ENCODE results near the gene ZGPAT. TPM values are rescaled to one million over a fixed set of nuclear protein-coding genes. Genes with fewer than 3 reads are reported as not detected.

Gene ZGPAT
- polyA plus RNA-seq, 3 donors = 11.7 to 25.3 (median 20.8) TPM

GRCh38 chr20:63698739-63699465 is 8.9 kb upstream of the ZGPAT start:
- DNase-seq (ENCODE audit: extremely low read depth in 1 of 11, low read depth in 9 of 11, low spot score in 4 of 11) = no peak

- no peak for DNase-seq (ENCODE audit: extremely low read depth in 1 of 11, low read depth in 9 of 11, low spot score in 4 of 11)
Observed at GRCh38 chr20:63699466-63700198, 8.2 kb upstream of the ZGPAT start.

GRCh38 chr20:63700199-63701050 is 7.4 kb upstream of the ZGPAT start:
- no peak for DNase-seq (ENCODE audit: extremely low read depth in 1 of 11, low read depth in 9 of 11, low spot score in 4 of 11)

GRCh38 chr20:63701051-63701328 is 6.8 kb upstream of the ZGPAT start:
- DNase-seq (ENCODE audit: extremely low read depth in 1 of 11, low read depth in 9 of 11, low spot score in 4 of 11) = no peak

DNA sequence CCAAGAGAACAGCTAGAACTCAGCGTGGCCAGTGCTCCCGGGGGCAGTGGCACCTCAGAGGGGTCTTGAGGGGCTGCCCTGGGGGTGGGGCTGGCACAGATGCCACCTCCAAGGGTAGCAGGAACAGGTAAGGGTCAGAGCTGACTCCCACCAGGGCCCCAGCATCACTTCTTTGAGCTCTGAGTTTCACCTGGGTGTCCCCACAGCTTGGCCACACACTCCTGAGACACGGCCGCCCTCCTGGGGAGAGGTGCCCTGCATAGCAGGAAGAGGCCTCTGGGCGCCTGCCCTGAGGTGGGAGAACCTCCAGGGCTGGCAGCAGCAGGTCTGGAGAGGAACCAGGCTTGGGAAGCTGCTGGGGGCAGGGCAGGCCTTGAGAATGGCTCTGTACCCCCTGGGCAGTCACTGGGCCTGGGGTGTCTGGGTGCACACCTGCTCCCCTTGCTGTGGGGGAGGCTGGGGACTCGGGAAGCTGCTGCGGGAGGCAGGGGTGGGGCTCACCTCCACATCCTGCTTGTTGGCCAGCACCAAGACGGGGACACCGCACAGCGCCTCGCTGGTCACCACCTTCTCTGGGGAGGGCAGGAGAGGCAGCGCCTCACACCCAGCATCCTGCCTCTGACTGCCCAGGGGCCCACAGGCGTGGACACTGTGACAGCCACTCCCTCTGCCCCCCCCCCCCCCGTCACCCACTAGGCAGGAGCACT is 6.4 kb upstream of the ZGPAT start:
- no peak for DNase-seq (ENCODE audit: extremely low read depth in 1 of 11, low read depth in 9 of 11, low spot score in 4 of 11)

- no peak for DNase-seq (ENCODE audit: extremely low read depth in 1 of 11, low read depth in 9 of 11, low spot score in 4 of 11)
Observed at GRCh38 chr20:63702036-63702665, 5.7 kb upstream of the ZGPAT start.

- DNase-seq (ENCODE audit: extremely low read depth in 1 of 11, low read depth in 9 of 11, low spot score in 4 of 11) = no peak
Observed at GRCh38 chr20:63702751-63703470, 4.9 kb upstream of the ZGPAT start.

DNA sequence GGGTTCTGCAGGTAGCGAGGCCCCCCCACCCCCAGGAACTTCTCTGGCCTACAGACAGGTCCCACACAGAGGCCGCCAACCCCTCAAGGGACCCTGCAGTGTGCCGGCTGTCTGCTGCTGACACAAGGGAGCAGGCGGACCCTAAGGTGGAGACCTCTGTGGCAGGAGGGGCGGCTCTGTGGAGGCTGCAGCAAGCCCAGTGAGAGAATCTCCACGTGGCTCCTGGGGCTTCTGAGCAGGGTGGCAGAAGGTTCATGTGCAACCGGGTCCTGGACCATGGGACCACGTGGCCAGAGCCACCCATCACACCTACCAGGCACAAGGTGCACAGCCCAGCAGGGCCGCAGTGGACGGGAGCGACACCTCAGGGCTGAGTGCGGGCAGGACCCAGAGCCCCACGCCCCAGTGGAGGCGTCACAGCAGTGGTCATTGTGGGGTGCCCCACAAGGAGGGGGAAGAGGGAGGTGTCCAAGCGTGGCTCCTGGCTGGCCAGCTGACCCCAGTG is 4.3 kb upstream of the ZGPAT start:
- no peak for DNase-seq (ENCODE audit: extremely low read depth in 1 of 11, low read depth in 9 of 11, low spot score in 4 of 11)

GRCh38 chr20:63703976-63704748 is 3.7 kb upstream of the ZGPAT start:
- no peak for DNase-seq (ENCODE audit: extremely low read depth in 1 of 11, low read depth in 9 of 11, low spot score in 4 of 11)

GRCh38 chr20:63704749-63705117 is 3.1 kb upstream of the ZGPAT start:
- no peak for DNase-seq (ENCODE audit: extremely low read depth in 1 of 11, low read depth in 9 of 11, low spot score in 4 of 11)

DNA sequence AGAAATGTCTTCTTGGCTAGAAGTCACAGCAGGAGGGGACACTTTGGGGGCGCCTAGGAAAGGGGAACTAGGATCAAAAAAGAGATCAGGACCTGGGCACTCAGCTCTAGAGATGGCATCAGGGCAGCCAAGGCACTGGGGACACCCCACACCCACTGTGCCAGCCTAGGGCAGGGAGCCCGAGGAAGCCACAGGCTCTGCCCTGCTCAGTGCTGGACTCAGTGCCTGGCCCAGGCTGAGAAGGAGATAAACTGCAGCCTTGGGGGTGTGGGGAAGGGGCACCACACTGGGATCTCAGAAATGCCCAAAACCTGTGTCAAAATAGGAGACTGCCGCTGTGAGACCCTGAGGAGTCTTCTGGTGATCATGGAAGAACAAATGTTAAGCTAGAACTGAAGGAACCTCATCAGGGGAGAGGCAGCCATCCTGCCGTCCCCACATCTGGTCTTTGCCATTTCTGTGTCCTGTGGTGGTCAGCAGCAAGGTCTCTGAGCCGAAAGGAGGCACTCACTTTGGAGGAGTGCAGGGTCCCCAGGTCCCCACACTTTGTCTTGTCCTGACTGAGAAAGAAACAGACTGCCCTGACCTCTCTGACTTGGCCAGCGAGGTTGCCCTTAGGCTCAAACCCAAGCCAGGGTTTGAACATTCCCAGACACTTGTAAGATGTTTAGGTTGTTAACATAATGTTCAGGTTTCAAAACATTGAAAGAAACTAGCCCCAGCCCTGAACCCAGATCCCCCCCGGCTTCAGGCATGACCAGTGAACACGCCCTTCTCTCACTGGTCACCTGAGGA is 2.4 kb upstream of the ZGPAT start:
- no peak for DNase-seq (ENCODE audit: extremely low read depth in 1 of 11, low read depth in 9 of 11, low spot score in 4 of 11)

DNA sequence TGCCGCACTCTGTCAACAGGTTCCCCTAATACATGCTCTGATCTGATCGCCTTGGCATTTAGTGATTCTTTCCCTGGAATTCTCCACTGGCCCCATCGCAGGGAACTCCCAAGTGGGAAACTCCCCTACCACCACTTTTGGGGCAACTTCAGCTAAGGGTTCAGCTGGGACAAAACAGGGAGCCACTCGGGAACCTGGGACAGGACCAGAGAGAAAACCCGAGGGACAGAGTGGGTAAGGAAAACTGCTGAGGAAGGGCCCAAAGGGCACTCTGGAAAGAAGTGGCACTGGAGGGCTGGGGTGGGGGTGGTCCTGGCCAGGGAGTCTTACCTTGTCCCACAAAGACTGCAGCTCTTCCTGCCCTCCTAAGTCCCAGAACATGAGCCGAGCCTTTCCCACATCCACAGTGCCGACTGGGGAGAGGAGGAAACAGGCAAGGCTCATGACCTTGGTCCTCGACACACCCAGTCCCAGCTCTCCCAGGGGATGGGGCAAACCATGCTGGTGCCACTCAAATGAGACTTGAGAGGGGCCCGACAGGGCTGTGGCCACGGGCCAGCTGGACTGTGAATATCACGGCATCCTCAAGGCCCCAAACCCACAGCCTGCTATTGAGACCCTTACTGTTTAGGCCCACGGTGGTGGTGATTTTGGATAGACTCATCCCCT is 1.7 kb upstream of the ZGPAT start:
- no peak for DNase-seq (ENCODE audit: extremely low read depth in 1 of 11, low read depth in 9 of 11, low spot score in 4 of 11)

GRCh38 chr20:63706852-63707557 is 834 bp upstream of the ZGPAT start:
- no peak for DNase-seq (ENCODE audit: extremely low read depth in 1 of 11, low read depth in 9 of 11, low spot score in 4 of 11)

DNA sequence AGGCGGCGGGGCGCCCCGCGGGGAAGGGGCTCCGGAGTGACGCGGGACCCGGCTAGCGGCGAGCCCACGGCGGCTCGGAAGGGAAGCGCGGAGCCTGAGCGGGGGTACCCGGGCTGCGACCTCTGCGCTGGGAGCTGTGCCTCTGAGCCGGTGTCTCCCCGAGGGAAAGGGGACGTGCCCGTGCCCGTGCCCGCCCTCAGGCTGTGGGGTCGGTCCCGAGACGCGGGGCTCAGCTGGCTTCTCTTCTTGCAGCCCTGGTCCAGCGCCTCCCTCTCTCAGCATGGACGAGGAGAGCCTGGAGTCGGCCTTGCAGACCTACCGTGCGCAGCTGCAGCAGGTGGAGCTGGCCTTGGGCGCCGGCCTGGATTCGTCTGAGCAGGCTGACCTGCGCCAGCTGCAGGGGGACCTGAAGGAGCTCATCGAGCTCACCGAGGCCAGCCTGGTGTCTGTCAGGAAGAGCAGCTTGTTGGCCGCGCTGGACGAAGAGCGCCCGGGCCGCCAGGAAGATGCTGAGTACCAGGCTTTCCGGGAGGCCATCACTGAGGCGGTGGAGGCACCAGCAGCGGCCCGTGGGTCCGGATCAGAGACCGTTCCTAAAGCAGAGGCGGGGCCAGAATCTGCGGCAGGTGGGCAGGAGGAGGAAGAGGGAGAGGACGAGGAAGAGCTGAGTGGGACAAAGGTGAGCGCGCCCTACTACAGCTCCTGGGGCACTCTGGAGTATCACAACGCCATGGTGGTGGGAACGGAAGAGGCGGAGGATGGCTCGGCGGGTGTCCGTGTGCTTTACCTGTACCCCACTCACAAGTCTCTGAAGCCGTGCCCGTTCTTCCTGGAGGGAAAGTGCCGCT is 686 bp downstream of the ZGPAT start:
- no peak for DNase-seq (ENCODE audit: extremely low read depth in 1 of 11, low read depth in 9 of 11, low spot score in 4 of 11)

GRCh38 chr20:63709149-63709527 is 1.3 kb downstream of the ZGPAT start:
- DNase-seq (ENCODE audit: extremely low read depth in 1 of 11, low read depth in 9 of 11, low spot score in 4 of 11) = no peak
